Muscle of leg (tissue), 11 donors: ENCODE results near the gene DRAM1. TPM values are rescaled to one million over a fixed set of nuclear protein-coding genes. Genes with fewer than 3 reads are reported as not detected.

ENCODE experiments used
- DNase-seq: peaks from one replicate; pipeline ENCODE4 v3.0.0; 2013
- H3K27ac ChIP-seq: one replicate; pipeline ENCODE4 v1.5.1; 2013; ENCODE audit warnings: mild to moderate bottlenecking, low read length, control low read depth
- H3K27me3 ChIP-seq: one replicate; pipeline ENCODE4 v1.6.1; 2013; ENCODE audit warnings: low read length; ENCODE audit not compliant: control insufficient read depth, insufficient read depth
- H3K36me3 ChIP-seq: one replicate; pipeline ENCODE4 v1.6.1; 2013; ENCODE audit warnings: low read length; ENCODE audit not compliant: control insufficient read depth, insufficient read depth
- H3K4me1 ChIP-seq: one replicate; pipeline ENCODE4 v1.6.1; 2013; ENCODE audit warnings: low read length; ENCODE audit not compliant: control insufficient read depth, insufficient read depth
- H3K4me3 ChIP-seq: one replicate; pipeline ENCODE4 v1.5.1; 2013; ENCODE audit warnings: low read length, control low read depth
- H3K9me3 ChIP-seq: replicated peaks from 2 replicates; pipeline ENCODE4 v1.6.1; 2013; ENCODE audit warnings: low read depth, low read length; ENCODE audit not compliant: control insufficient read depth
- whole genome bisulfite sequencing: methylation state at CpG from one replicate; pipeline ENCODE4 v1.1.5; 2013; ENCODE audit warnings: missing lambda C conversion rate; ENCODE audit not compliant: insufficient coverage; 5-methylcytosine and 5-hydroxymethylcytosine counted together
- polyA plus RNA-seq, 8 donors: library from polyadenylated mRNA; unstranded; fragments of 120-200 nt; gene quantifications; one replicate each; pipeline versions ENCODE4 v1.2.1 to v1.2.3, GENCODE V29; 2013; ENCODE audit warnings: inconsistent platforms in 1 of 8, low replicate concordance in 1 of 8; ENCODE audit not compliant: insufficient read length in 8 of 8, insufficient read depth in 1 of 8
- total RNA-seq: library from RNA; stranded (reverse); fragments of 120-200 nt; gene quantifications from one replicate; pipeline ENCODE4 v1.2.4, GENCODE V29; 2013

DRAM1 gene
- total and polyA plus RNA-seq, 9 donors, result 1.7 to 3.6 (median 2.9) TPM

- peaks cover 2% of the 10 kb centered on the region for H3K9me3 ChIP-seq
- H3K4me1 ChIP-seq, result no peaks in the 10 kb centered on the region
- H3K27me3 ChIP-seq, result no peaks in the 10 kb centered on the region
- H3K27ac ChIP-seq, result no peak overlapping the region
- no peaks in the 10 kb centered on the region for H3K36me3 ChIP-seq
- no peak for DNase-seq
- H3K4me3 ChIP-seq, result no peak overlapping the region
- 83% methylated on average over 1 of the region's 1 CpG for WGBS
Measured at GRCh38 chr12:101954676-101955075, 77.3 kb downstream of the DRAM1 start.

- Histone ChIP-seq H3K4me3 (no peak overlapping the region), H3K27ac (no peak overlapping the region), H3K9me3 (peaks cover 5% of the 10 kb centered on the region), H3K36me3 (no peaks in the 10 kb centered on the region), H3K27me3 (no peaks in the 10 kb centered on the region), H3K4me1 (no peaks in the 10 kb centered on the region)
- no CpG with 5 or more reads among the region's 9 CpGs for WGBS
- no peak for DNase-seq
Measured at GRCh38 chr12:101957252-101957959, 80.0 kb downstream of the DRAM1 start.

- H3K27ac ChIP-seq, result no peak overlapping the region
- H3K4me3 ChIP-seq, result no peak overlapping the region
- H3K27me3 ChIP-seq, result no peaks in the 10 kb centered on the region
- no peak for DNase-seq
- H3K36me3 ChIP-seq, result no peaks in the 10 kb centered on the region
- peaks cover 5% of the 10 kb centered on the region for H3K9me3 ChIP-seq
- WGBS, result 93% methylated on average over 2 of the region's 2 CpGs
- no peaks in the 10 kb centered on the region for H3K4me1 ChIP-seq
Measured at GRCh38 chr12:101959607-101960006, 82.2 kb downstream of the DRAM1 start.

GRCh38 chr12:101962486-101962885, 85.1 kb downstream of the DRAM1 start:
- H3K27ac ChIP-seq, result no peak overlapping the region
- H3K27me3 ChIP-seq, result no peaks in the 10 kb centered on the region
- H3K4me1 ChIP-seq, result no peaks in the 10 kb centered on the region
- no peak overlapping the region for H3K4me3 ChIP-seq
- H3K9me3 ChIP-seq, result peaks cover 5% of the 10 kb centered on the region
- no CpG with 5 or more reads among the region's 1 CpG for WGBS
- no peaks in the 10 kb centered on the region for H3K36me3 ChIP-seq
- no peak for DNase-seq

GRCh38 chr12:101963697-101964096, 86.3 kb downstream of the DRAM1 start:
- H3K27me3 ChIP-seq, result no peaks in the 10 kb centered on the region
- H3K9me3 ChIP-seq, result peaks cover 5% of the 10 kb centered on the region
- no peaks in the 10 kb centered on the region for H3K36me3 ChIP-seq
- no peak overlapping the region for H3K4me3 ChIP-seq
- no peak overlapping the region for H3K27ac ChIP-seq
- no peak for DNase-seq
- no peaks in the 10 kb centered on the region for H3K4me1 ChIP-seq
- 17% methylated on average over 1 of the region's 1 CpG for WGBS

GRCh38 chr12:101966496-101966895, 89.1 kb downstream of the DRAM1 start:
- DNase-seq, result no peak
- WGBS, result no CpG with 5 or more reads among the region's 1 CpG
- no peaks in the 10 kb centered on the region for H3K9me3 ChIP-seq
- no peaks in the 10 kb centered on the region for H3K27me3 ChIP-seq
- no peaks in the 10 kb centered on the region for H3K36me3 ChIP-seq
- no peaks in the 10 kb centered on the region for H3K4me1 ChIP-seq
- no peak overlapping the region for H3K4me3 ChIP-seq
- no peak overlapping the region for H3K27ac ChIP-seq

- no peak overlapping the region for H3K4me3 ChIP-seq
- no peaks in the 10 kb centered on the region for H3K4me1 ChIP-seq
- DNase-seq, result no peak
- no peaks in the 10 kb centered on the region for H3K27me3 ChIP-seq
- H3K36me3 ChIP-seq, result no peaks in the 10 kb centered on the region
- no peaks in the 10 kb centered on the region for H3K9me3 ChIP-seq
- no CpG with 5 or more reads among the region's 4 CpGs for WGBS
- no peak overlapping the region for H3K27ac ChIP-seq
Measured at GRCh38 chr12:101967506-101967905, 90.1 kb downstream of the DRAM1 start.

GRCh38 chr12:101968770-101969169, 91.4 kb downstream of the DRAM1 start:
- H3K27me3 ChIP-seq, result no peaks in the 10 kb centered on the region
- WGBS, result no CpG with 5 or more reads among the region's 1 CpG
- no peak overlapping the region for H3K27ac ChIP-seq
- H3K9me3 ChIP-seq, result no peaks in the 10 kb centered on the region
- DNase-seq, result no peak
- no peak overlapping the region for H3K4me3 ChIP-seq
- H3K36me3 ChIP-seq, result no peaks in the 10 kb centered on the region
- H3K4me1 ChIP-seq, result no peaks in the 10 kb centered on the region

Other genes with a start within 250 kb of the DRAM1 start
- 23.9 TPM for gene CHPT1, start 179.9 kb upstream of the DRAM1 start, total RNA-seq
- 10 to 100 TPM; 22.4 to 28.8 (median 24.9) TPM for gene CHPT1, start 179.9 kb upstream of the DRAM1 start, polyA plus RNA-seq
- 0.13 TPM for gene SYCP3, start 138.1 kb upstream of the DRAM1 start, total RNA-seq
- 1 to 10 TPM in 2 of 8 donors, under 1 TPM in 6; 0.27 to 1.3 (median 0.72) TPM for gene SYCP3, start 138.1 kb upstream of the DRAM1 start, polyA plus RNA-seq
- gene GNPTAB, start 46.6 kb upstream of the DRAM1 start, total RNA-seq, result 13.4 TPM
- 10 to 100 TPM; 14.6 to 23.0 (median 17.4) TPM for gene GNPTAB, start 46.6 kb upstream of the DRAM1 start, polyA plus RNA-seq
- 41.9 TPM for gene WASHC3, start 184.4 kb downstream of the DRAM1 start, total RNA-seq
- gene WASHC3, start 184.4 kb downstream of the DRAM1 start, polyA plus RNA-seq, result 10 to 100 TPM; 26.8 to 44.5 (median 36.0) TPM
- gene NUP37, start 242.5 kb downstream of the DRAM1 start, total RNA-seq, result 24.4 TPM
- 10 to 100 TPM; 16.3 to 22.1 (median 18.9) TPM for gene NUP37, start 242.5 kb downstream of the DRAM1 start, polyA plus RNA-seq
- 6.8 TPM for gene PARPBP, start 242.6 kb downstream of the DRAM1 start, total RNA-seq
- gene PARPBP, start 242.6 kb downstream of the DRAM1 start, polyA plus RNA-seq, result 1 to 10 TPM; 5.5 to 9.8 (median 7.2) TPM